ENCODE results near the gene SIRT4. TPM values are rescaled to one million over a fixed set of nuclear protein-coding genes. Genes with fewer than 3 reads are reported as not detected.

The SIRT4 gene
- total and polyA plus RNA-seq, 10 of the 15 experiments (the other 5 are each of a cell fraction or from before 2014, with no cell fraction given), result 0.19 to 0.98 (median 0.44) TPM

- BruUV-seq (replicated peaks), result no TSS peak
- CTCF ChIA-PET, result interaction anchor here (0.9 to 2.4 kb wide), 2 partner anchors 26 to 30 kb away, joined by 3 to 17 read pairs; no protein-coding TSS in a partner anchor
- H4K20me1 ChIP-seq (ENCODE audit: control insufficient read depth, insufficient read depth), result no peaks in the 10 kb centered on the region
- no peak for DNase-seq (ENCODE audit: low read depth, low spot score)
- H3K36me3 ChIP-seq (ENCODE audit: control insufficient read depth in 2 of 2, insufficient read depth in 2 of 2, low read length in 1 of 2), result no peaks in the 10 kb centered on the region
- no peak overlapping the region for H3K4me3 ChIP-seq
- in situ Hi-C loops (cut with MboI), result no loop called here
- no peak for TF ChIP-seq IKZF1 (conservative IDR thresholded peaks at IDR 0.05)
- TF ChIP-seq, protein P1, sequence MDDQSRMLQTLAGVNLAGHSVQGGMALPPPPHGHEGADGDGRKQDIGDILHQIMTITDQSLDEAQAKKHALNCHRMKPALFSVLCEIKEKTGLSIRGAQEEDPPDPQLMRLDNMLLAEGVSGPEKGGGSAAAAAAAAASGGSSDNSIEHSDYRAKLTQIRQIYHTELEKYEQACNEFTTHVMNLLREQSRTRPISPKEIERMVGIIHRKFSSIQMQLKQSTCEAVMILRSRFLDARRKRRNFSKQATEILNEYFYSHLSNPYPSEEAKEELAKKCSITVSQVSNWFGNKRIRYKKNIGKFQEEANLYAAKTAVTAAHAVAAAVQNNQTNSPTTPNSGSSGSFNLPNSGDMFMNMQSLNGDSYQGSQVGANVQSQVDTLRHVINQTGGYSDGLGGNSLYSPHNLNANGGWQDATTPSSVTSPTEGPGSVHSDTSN (IDR thresholded peaks at IDR 0.05; ENCODE audit: insufficient replicate concordance, low read depth, low read length), result no peak
- TF ChIP-seq, protein P2, sequence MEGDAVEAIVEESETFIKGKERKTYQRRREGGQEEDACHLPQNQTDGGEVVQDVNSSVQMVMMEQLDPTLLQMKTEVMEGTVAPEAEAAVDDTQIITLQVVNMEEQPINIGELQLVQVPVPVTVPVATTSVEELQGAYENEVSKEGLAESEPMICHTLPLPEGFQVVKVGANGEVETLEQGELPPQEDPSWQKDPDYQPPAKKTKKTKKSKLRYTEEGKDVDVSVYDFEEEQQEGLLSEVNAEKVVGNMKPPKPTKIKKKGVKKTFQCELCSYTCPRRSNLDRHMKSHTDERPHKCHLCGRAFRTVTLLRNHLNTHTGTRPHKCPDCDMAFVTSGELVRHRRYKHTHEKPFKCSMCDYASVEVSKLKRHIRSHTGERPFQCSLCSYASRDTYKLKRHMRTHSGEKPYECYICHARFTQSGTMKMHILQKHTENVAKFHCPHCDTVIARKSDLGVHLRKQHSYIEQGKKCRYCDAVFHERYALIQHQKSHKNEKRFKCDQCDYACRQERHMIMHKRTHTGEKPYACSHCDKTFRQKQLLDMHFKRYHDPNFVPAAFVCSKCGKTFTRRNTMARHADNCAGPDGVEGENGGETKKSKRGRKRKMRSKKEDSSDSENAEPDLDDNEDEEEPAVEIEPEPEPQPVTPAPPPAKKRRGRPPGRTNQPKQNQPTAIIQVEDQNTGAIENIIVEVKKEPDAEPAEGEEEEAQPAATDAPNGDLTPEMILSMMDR (IDR thresholded peaks at IDR 0.05 in 2 of 3, conservative IDR thresholded peaks at IDR 0.05 in 1 of 3; ENCODE audit: control insufficient read depth in 2 of 3, extremely low read depth in 1 of 3, insufficient read depth in 1 of 3, low read depth in 3 of 3, low read length in 3 of 3), result no peak
- TF ChIP-seq NBN (IDR thresholded peaks at IDR 0.05), result no peak
- TF ChIP-seq EP300 (IDR thresholded peaks at IDR 0.05; ENCODE audit: borderline replicate concordance in 1 of 2, control insufficient read depth in 1 of 2, low read depth in 2 of 2, low read length in 2 of 2), result no peak
- no peak for TF ChIP-seq TBL1XR1 (IDR thresholded peaks at IDR 0.05; ENCODE audit: low read depth, low read length)
- TF ChIP-seq, protein P3, sequence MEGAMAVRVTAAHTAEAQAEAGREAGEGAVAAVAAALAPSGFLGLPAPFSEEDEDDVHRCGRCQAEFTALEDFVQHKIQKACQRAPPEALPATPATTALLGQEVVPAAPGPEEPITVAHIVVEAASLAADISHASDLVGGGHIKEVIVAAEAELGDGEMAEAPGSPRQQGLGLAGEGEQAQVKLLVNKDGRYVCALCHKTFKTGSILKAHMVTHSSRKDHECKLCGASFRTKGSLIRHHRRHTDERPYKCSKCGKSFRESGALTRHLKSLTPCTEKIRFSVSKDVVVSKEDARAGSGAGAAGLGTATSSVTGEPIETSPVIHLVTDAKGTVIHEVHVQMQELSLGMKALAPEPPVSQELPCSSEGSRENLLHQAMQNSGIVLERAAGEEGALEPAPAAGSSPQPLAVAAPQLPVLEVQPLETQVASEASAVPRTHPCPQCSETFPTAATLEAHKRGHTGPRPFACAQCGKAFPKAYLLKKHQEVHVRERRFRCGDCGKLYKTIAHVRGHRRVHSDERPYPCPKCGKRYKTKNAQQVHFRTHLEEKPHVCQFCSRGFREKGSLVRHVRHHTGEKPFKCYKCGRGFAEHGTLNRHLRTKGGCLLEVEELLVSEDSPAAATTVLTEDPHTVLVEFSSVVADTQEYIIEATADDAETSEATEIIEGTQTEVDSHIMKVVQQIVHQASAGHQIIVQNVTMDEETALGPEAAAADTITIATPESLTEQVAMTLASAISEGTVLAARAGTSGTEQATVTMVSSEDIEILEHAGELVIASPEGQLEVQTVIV (IDR thresholded peaks at IDR 0.05; ENCODE audit: borderline replicate concordance, partially characterized antibody), result no peak
- no peak for TF ChIP-seq TARDBP (IDR thresholded peaks at IDR 0.05; ENCODE audit: borderline replicate concordance)
- no peak for TF ChIP-seq SMAD1 (IDR thresholded peaks at IDR 0.05; ENCODE audit: low read depth, partially characterized antibody)
- no peak for TF ChIP-seq BCL3 (IDR thresholded peaks at IDR 0.05; ENCODE audit: borderline replicate concordance, insufficient read depth, low read depth, low read length, poor library complexity, severe bottlenecking)
- no peak for TF ChIP-seq SMARCA5 (IDR thresholded peaks at IDR 0.05)
- H3K4me2 ChIP-seq (ENCODE audit: control insufficient read depth, insufficient read depth), result no peak overlapping the region
- 85% methylated on average over 5 of the region's 5 CpGs for WGBS (ENCODE audit: insufficient coverage, insufficient replicate concordance, low lambda C conversion rate, missing lambda C conversion rate)
- no peak overlapping the region for H3K9ac ChIP-seq (ENCODE audit: control insufficient read depth, insufficient read depth, low read length)
- H3K4me1 ChIP-seq (ENCODE audit: control insufficient read depth, insufficient read depth, low read length), result peaks cover 3% of the 10 kb centered on the region; the same call in 1 of the 2 replicates
- no peaks in the 10 kb centered on the region for H3K9me3 ChIP-seq (replicated peaks; ENCODE audit: control insufficient read depth, insufficient read depth, low read length)
- RAD21 ChIA-PET (ENCODE audit: unreplicated experiment), result no interaction called here
- no peak overlapping the region for H2AFZ ChIP-seq (ENCODE audit: control insufficient read depth, low read depth, low read length)
- H3K27me3 ChIP-seq (replicated peaks in 1 of 2; ENCODE audit: control insufficient read depth in 2 of 2, insufficient read depth in 2 of 2, low read length in 1 of 2), result no peaks in the 10 kb centered on the region
- FAIRE-seq, result no peak
- intact Hi-C loops (cut with micrococcal nuclease; ENCODE audit: unreplicated experiment), result no loop called here
- ATAC-seq, result no peak
- SMC1A ChIA-PET (ENCODE audit: uncharacterized antibody, unreplicated experiment), result no interaction called here
- POLR2A ChIA-PET, result no interaction called here
- H3K79me2 ChIP-seq (ENCODE audit: control insufficient read depth, insufficient read depth, low read length), result no peaks in the 10 kb centered on the region
- H3K27ac ChIP-seq (ENCODE audit: control insufficient read depth, insufficient read depth), result no peak overlapping the region
Observed at GRCh38 chr12:120258323-120258896, 43.7 kb upstream of the SIRT4 start.

Data from GM12878 (cell line).